Esophagus muscularis mucosa (tissue), 3 donors: Measurements from ENCODE around the gene ARFGAP1.

Experiments
- CTCF ChIP-seq, 3 experiments: fragments of 200-600 bp in 2 of 3; fragments of 450-650 bp in 1 of 3; sonication (generic) in 2 of 3; IDR thresholded peaks; one replicate each; pipeline ENCODE4 v1.5.1; 2017 to 2019; ENCODE audit warnings: antibody characterized with exemption in 3 of 3, mild to moderate bottlenecking in 2 of 3, moderate library complexity in 1 of 3
- POLR2A ChIP-seq: fragments of 450-650 bp; IDR thresholded peaks from one replicate; pipeline ENCODE4 v1.6.1; 2017; ENCODE audit warnings: antibody characterized with exemption, moderate library complexity, mild to moderate bottlenecking, low read depth

- TF ChIP-seq CTCF (IDR thresholded peaks at IDR 0.05) (no peak), POLR2A (no peak)
Measured at GRCh38 chr20:63320041-63320511, 47.5 kb downstream of the ARFGAP1 start.
